ENCODE measurements around the gene RUNX1. TPM values are rescaled to one million over a fixed set of nuclear protein-coding genes. Genes with fewer than 3 reads are reported as not detected.

The RUNX1 gene
- total RNA-seq, 1 experiment from 2014 or later: 95.4 TPM

DNA sequence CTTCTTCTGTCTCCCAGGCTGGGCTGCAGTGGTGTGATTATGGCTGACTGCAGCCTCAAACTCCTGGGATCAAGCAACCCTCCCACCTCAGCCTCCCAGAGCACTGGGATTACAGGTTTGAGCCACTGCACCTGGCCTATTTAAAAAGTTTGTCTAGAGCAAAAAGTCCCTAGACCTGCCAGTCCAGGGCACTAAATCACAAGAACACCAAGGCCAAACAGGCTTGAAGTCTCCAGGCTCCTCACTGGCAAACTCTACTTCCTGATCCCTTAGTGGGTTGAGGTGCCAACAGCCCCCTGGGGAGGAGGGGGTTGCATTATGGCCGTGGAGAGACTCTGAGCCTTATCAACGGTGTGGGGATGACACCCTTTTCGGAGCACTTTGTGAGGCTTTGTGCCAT, 304.3 kb downstream of the RUNX1 start:
- intact Hi-C loops (cut with micrococcal nuclease; ENCODE audit: unreplicated experiment): loop anchor here (5.0 to 10.0 kb wide), 4 partner anchors 52 to 310 kb away; no protein-coding TSS in a partner anchor
- CTCF ChIA-PET: interaction anchor here (1.0 to 1.6 kb wide), 9 partner anchors 13 to 394 kb away, joined by 4 to 17 read pairs (median 6); no protein-coding TSS in a partner anchor
- Mint-ChIP-seq H3K4me1 (ENCODE audit: low read depth, unreplicated experiment) (peaks cover 30% of the 10 kb centered on the region), H3K27me3 (ENCODE audit: unreplicated experiment) (no peaks in the 10 kb centered on the region), H3K36me3 (ENCODE audit: insufficient read depth, unreplicated experiment) (peaks cover 14% of the 10 kb centered on the region), H3K27ac (ENCODE audit: unreplicated experiment) (no peak overlapping the region), H3K4me3 (ENCODE audit: low read depth, unreplicated experiment) (no peak overlapping the region), H3K9me3 (ENCODE audit: low read depth, unreplicated experiment) (peaks cover 2% of the 10 kb centered on the region)
- TF ChIP-seq, protein P1, sequence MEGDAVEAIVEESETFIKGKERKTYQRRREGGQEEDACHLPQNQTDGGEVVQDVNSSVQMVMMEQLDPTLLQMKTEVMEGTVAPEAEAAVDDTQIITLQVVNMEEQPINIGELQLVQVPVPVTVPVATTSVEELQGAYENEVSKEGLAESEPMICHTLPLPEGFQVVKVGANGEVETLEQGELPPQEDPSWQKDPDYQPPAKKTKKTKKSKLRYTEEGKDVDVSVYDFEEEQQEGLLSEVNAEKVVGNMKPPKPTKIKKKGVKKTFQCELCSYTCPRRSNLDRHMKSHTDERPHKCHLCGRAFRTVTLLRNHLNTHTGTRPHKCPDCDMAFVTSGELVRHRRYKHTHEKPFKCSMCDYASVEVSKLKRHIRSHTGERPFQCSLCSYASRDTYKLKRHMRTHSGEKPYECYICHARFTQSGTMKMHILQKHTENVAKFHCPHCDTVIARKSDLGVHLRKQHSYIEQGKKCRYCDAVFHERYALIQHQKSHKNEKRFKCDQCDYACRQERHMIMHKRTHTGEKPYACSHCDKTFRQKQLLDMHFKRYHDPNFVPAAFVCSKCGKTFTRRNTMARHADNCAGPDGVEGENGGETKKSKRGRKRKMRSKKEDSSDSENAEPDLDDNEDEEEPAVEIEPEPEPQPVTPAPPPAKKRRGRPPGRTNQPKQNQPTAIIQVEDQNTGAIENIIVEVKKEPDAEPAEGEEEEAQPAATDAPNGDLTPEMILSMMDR (IDR thresholded peaks at IDR 0.05; ENCODE audit: unreplicated experiment): no peak
- no TSS peak for BruUV-seq (replicated peaks)
- DNase-seq: no peak

DNA sequence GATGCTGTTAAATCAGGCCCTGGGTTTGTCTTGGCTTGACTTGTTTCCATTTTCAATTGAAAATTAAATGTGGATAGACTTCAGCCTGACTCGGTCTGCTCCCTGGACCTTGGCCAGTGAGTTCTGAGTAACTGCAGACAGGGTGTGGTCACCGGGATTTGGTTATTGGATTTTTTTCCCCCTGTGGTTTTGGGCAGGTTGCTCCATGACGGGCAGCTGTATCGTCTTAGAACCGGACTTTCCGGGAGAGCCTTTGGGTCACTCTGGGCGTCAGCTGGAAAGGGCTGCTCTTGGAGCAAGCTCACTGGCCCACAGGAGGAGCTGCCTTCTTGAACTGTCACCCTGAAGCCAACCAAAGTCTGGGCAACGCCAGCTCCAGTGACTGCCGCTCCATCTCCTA, 305.3 kb downstream of the RUNX1 start:
- H3K4me3 Mint-ChIP-seq (ENCODE audit: low read depth, unreplicated experiment): peak overlapping the region; percentile 12
- DNase-seq: peak; percentile 59
- no TSS peak for BruUV-seq (replicated peaks)

DNA sequence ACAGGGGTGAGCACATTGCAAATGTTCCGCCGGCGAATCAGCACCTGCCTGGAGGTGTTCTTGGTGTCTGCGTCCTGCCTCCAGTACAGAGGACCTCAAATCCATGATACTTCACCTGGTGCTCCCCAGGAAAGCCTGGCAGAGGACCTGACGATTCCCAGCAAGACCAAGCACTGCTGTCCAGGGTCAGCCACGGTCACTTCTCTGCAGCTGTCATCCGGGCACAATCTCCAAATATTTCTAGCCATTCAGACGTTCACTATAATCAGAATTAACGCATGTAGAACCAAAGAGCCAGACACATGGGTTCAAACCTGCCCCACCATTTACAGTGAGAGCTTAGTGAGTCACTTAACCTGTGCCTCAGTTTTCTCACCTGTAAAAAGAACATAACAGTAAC, 305.8 kb downstream of the RUNX1 start:
- intact Hi-C loops (cut with micrococcal nuclease; ENCODE audit: unreplicated experiment): loop anchor here (10.0 kb wide), 2 partner anchors 62 to 312 kb away; no protein-coding TSS in a partner anchor
- no peak overlapping the region for H3K27ac Mint-ChIP-seq (ENCODE audit: unreplicated experiment)
- peaks cover 2% of the 10 kb centered on the region for H3K9me3 Mint-ChIP-seq (ENCODE audit: low read depth, unreplicated experiment)
- peaks cover 20% of the 10 kb centered on the region for H3K4me1 Mint-ChIP-seq (ENCODE audit: low read depth, unreplicated experiment)
- DNase-seq: no peak
- no peak overlapping the region for H3K4me3 Mint-ChIP-seq (ENCODE audit: low read depth, unreplicated experiment)
- peaks cover 14% of the 10 kb centered on the region for H3K36me3 Mint-ChIP-seq (ENCODE audit: insufficient read depth, unreplicated experiment)
- no peaks in the 10 kb centered on the region for H3K27me3 Mint-ChIP-seq (ENCODE audit: unreplicated experiment)
- no TSS peak for BruUV-seq (replicated peaks)
- CTCF ChIA-PET: no interaction called here
- TF ChIP-seq, protein P1 (IDR thresholded peaks at IDR 0.05; ENCODE audit: unreplicated experiment): no peak

More for the DNA sequence above, 305.3 kb downstream of the RUNX1 start:
- CTCF ChIA-PET: interaction anchor here (0.9 kb wide), 1 partner anchor 21 kb away, joined by 3 read pairs; no protein-coding TSS in a partner anchor
- Mint-ChIP-seq H3K27ac (ENCODE audit: unreplicated experiment) (peak overlapping the region; percentile 50), H3K36me3 (ENCODE audit: insufficient read depth, unreplicated experiment) (peaks cover 14% of the 10 kb centered on the region), H3K27me3 (ENCODE audit: unreplicated experiment) (no peaks in the 10 kb centered on the region), H3K9me3 (ENCODE audit: low read depth, unreplicated experiment) (peaks cover 2% of the 10 kb centered on the region), H3K4me1 (ENCODE audit: low read depth, unreplicated experiment) (peaks cover 26% of the 10 kb centered on the region)
- intact Hi-C loops (cut with micrococcal nuclease; ENCODE audit: unreplicated experiment): loop anchor here (10.0 kb wide), 2 partner anchors 61 to 311 kb away; no protein-coding TSS in a partner anchor
- TF ChIP-seq, protein P1 (IDR thresholded peaks at IDR 0.05; ENCODE audit: unreplicated experiment): no peak

DNA sequence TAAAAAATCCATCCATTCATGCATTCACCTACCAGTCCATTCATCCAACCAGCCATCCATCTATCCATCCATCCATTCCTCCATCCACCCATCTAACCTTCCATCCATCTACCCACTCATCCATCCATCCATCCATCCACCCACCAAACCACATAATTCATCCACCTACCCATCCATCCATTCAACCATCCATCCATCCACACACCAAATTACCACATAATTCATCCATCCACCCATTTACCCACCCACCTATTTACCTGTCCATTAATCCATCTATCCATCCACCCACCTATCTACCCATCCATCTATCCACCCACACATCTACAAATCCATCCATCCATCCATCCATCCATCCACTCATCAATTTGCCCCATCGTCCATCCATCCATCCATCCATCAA, 308.9 kb downstream of the RUNX1 start:
- TF ChIP-seq, protein P1 (IDR thresholded peaks at IDR 0.05; ENCODE audit: unreplicated experiment): no peak
- Mint-ChIP-seq H3K4me1 (ENCODE audit: low read depth, unreplicated experiment) (peaks cover 33% of the 10 kb centered on the region), H3K27ac (ENCODE audit: unreplicated experiment) (no peak overlapping the region)

More for the DNA sequence above, 308.9 kb downstream of the RUNX1 start:
- H3K27me3 Mint-ChIP-seq (ENCODE audit: unreplicated experiment): no peaks in the 10 kb centered on the region
- CTCF ChIA-PET: no interaction called here
- intact Hi-C loops (cut with micrococcal nuclease; ENCODE audit: unreplicated experiment): loop anchor here (10.0 kb wide), 2 partner anchors 65 to 315 kb away; no protein-coding TSS in a partner anchor
- H3K9me3 Mint-ChIP-seq (ENCODE audit: low read depth, unreplicated experiment): peaks cover 2% of the 10 kb centered on the region
- DNase-seq: no peak
- BruUV-seq (replicated peaks): no TSS peak
- H3K36me3 Mint-ChIP-seq (ENCODE audit: insufficient read depth, unreplicated experiment): peaks cover 9% of the 10 kb centered on the region
- H3K4me3 Mint-ChIP-seq (ENCODE audit: low read depth, unreplicated experiment): no peak overlapping the region
